ENCODE measurements around the gene AFG3L2. TPM values are rescaled to one million over a fixed set of nuclear protein-coding genes. Genes with fewer than 3 reads are reported as not detected.

Gene AFG3L2
- total RNA-seq, 6 experiments from 2014 or later = 30.2 to 47.7 (median 36.3) TPM

DNA sequence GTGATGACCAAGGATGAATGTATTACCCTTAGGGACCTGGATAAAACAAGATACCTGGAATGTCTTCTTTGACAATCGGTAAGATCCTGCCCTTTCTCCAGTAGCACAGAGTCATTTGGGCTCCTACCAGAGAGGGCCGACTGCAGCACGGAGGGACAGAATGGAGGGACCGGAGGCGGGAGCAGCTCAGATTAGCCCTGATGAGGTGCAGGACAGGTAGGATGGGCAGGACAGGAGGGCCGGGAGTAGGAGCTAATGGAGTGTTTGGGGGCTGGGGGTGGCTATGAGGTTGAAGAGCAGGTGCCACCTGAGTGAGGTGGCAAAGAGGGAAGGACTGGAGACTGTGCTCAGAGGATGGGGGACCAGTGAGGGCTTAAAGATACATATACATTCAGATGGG lies 20.8 kb upstream of the AFG3L2 start:
- H3K4me3 ChIP-seq = no peak overlapping the region
- TF ChIP-seq, protein P1, sequence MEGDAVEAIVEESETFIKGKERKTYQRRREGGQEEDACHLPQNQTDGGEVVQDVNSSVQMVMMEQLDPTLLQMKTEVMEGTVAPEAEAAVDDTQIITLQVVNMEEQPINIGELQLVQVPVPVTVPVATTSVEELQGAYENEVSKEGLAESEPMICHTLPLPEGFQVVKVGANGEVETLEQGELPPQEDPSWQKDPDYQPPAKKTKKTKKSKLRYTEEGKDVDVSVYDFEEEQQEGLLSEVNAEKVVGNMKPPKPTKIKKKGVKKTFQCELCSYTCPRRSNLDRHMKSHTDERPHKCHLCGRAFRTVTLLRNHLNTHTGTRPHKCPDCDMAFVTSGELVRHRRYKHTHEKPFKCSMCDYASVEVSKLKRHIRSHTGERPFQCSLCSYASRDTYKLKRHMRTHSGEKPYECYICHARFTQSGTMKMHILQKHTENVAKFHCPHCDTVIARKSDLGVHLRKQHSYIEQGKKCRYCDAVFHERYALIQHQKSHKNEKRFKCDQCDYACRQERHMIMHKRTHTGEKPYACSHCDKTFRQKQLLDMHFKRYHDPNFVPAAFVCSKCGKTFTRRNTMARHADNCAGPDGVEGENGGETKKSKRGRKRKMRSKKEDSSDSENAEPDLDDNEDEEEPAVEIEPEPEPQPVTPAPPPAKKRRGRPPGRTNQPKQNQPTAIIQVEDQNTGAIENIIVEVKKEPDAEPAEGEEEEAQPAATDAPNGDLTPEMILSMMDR (IDR thresholded peaks at IDR 0.05) = no peak
- DNase-seq = no peak
- intact Hi-C loops (cut with DNase I) = loop anchor here in 1 of 2 donors (10.0 kb wide), 1 partner anchor 267 kb away; no protein-coding TSS in a partner anchor
- no peaks in the 10 kb centered on the region for H3K36me3 ChIP-seq
- WGBS (ENCODE audit: insufficient coverage, low coverage, low lambda C conversion rate, missing lambda C conversion rate) = 83% methylated on average over 4 of the region's 6 CpGs
- H3K4me1 ChIP-seq = peaks cover 0 to 6% (median 0%) of the 10 kb centered on the region in 4 donors
- H3K27me3 ChIP-seq = no peaks in the 10 kb centered on the region
- no peak overlapping the region for H3K27ac ChIP-seq
- H3K9me3 ChIP-seq = no peaks in the 10 kb centered on the region
- ATAC-seq = no peak

DNA sequence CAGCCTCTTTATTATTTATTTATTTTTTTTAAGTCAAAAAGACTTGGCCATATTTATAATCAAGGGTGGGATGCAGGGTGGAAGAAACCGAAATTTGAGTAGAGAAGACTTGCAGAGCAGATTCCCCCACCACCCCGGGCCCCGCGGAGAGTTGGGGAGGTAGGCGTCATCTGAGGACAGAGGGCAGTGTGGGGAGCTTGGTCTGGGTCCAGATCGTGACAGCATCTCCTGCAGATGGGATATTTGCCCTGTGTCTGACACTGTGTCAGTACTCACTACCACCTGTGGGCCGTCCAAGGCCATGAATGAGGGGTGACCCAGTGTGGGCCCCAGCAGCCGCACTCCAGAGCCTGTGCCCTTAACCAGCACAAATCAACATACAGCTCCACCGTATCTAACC lies 20.2 kb upstream of the AFG3L2 start:
- Histone ChIP-seq H3K36me3 (no peaks in the 10 kb centered on the region), H3K4me3 (no peak overlapping the region), H3K4me1 (peaks cover 0 to 6% (median 0%) of the 10 kb centered on the region in 4 donors), H3K27ac (no peak overlapping the region), H3K27me3 (no peaks in the 10 kb centered on the region), H3K9me3 (no peaks in the 10 kb centered on the region)
- WGBS (ENCODE audit: insufficient coverage, low coverage, low lambda C conversion rate, missing lambda C conversion rate) = 74% methylated on average over 7 of the region's 9 CpGs
- intact Hi-C loops (cut with DNase I) = loop anchor here in 1 of 2 donors (10.0 kb wide), 1 partner anchor 268 kb away; no protein-coding TSS in a partner anchor
- ATAC-seq (no peak), DNase-seq (no peak)
- TF ChIP-seq, protein P1 (IDR thresholded peaks at IDR 0.05) = no peak

DNA sequence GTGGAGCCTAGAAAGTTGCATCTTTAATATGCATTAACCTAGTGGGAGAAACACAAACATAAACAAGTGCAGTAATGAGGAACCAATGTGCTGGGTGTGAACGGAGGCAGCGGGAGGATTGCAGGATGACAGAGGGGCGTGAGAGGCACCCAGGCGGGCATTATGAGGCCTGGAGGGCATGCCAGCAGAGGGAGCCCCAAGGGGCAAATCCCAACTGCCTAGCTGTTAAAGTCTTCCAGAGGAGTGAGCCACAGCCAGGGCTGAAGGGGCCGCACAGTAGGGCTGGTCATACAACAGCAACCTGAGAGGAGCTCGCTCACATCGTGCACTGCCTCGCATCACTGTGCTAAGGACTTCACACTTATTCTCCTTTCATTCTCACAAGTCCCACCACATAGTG lies 17.4 kb upstream of the AFG3L2 start:
- ATAC-seq (peak; percentile 31 to 57 (median 48)), DNase-seq (no peak)
- 59% methylated on average over 4 of the region's 8 CpGs for WGBS (ENCODE audit: insufficient coverage, low coverage, low lambda C conversion rate, missing lambda C conversion rate)

DNA sequence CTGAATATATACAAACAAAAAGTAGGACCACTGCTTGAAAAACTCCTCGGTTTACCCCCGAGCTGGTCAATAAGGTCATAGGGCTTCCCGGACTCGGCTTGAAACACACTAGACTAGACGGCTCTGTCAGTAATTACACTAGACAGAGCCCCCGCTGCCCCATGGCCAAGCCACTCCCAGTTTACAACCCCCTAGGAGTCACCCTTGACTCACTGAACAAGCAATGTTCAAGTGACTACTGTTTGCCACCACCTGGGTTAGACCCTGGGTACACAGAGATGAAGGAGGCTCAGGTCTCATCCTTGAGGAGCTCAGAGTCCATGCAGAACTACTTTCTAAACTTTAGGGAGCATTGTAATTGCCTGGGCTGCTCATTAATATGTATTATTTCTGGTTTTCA lies 17.0 kb upstream of the AFG3L2 start:
- no peaks in the 10 kb centered on the region for H3K27me3 ChIP-seq
- DNase-seq (no peak), ATAC-seq (no peak)
- peaks cover 0 to 6% (median 0%) of the 10 kb centered on the region in 4 donors for H3K4me1 ChIP-seq
- no peaks in the 10 kb centered on the region for H3K36me3 ChIP-seq
- H3K9me3 ChIP-seq = no peaks in the 10 kb centered on the region
- no peak overlapping the region for H3K4me3 ChIP-seq
- no peak overlapping the region for H3K27ac ChIP-seq
- 23% methylated on average over 6 of the region's 6 CpGs for WGBS (ENCODE audit: insufficient coverage, low coverage, low lambda C conversion rate, missing lambda C conversion rate)
- TF ChIP-seq POLR2A (IDR thresholded peaks at IDR 0.05) = no peak
- TF ChIP-seq, protein P1 (IDR thresholded peaks at IDR 0.05) = no peak
- intact Hi-C loops (cut with DNase I) = loop anchor here in 1 of 2 donors (10.0 kb wide), 1 partner anchor 271 kb away; no protein-coding TSS in a partner anchor

More for the DNA sequence above, 17.4 kb upstream of the AFG3L2 start:
- no peaks in the 10 kb centered on the region for H3K36me3 ChIP-seq
- no peak overlapping the region for H3K4me3 ChIP-seq
- intact Hi-C loops (cut with DNase I) = loop anchor here in 1 of 2 donors (10.0 kb wide), 1 partner anchor 270 kb away; no protein-coding TSS in a partner anchor
- no peak for TF ChIP-seq POLR2A (IDR thresholded peaks at IDR 0.05)
- TF ChIP-seq, protein P1 (IDR thresholded peaks at IDR 0.05) = peak in 2 of 4 donors; percentile 34 to 37
- peaks cover 0 to 6% (median 0%) of the 10 kb centered on the region in 4 donors for H3K4me1 ChIP-seq
- no peaks in the 10 kb centered on the region for H3K9me3 ChIP-seq
- H3K27me3 ChIP-seq = no peaks in the 10 kb centered on the region
- H3K27ac ChIP-seq = no peak overlapping the region

Measured in right lobe of liver (tissue), 6 donors.